Motor neuron (in vitro differentiated cells): Measurements from ENCODE around the gene ZNF280A. TPM values are rescaled to one million over a fixed set of nuclear protein-coding genes. Genes with fewer than 3 reads are reported as not detected.

ENCODE experiments used
- ATAC-seq, 8 experiments: fragments of 200-7000 bp; cut with Tn5 transposase; replicated peaks in 6 of 8; 2 replicates each; pipeline ENCODE4 v1.8.0; 2021; ENCODE audit warnings: mild to moderate bottlenecking in 8 of 8, moderate library complexity in 8 of 8
- H3K27ac ChIP-seq, 2 donors: fragments of 250-450 bp; sonication (Bioruptor Pico); 2 replicates each; pipeline ENCODE4 v1.9.0; 2021; ENCODE audit warnings: antibody characterized with exemption in 2 of 2, mild to moderate bottlenecking in 2 of 2, moderate library complexity in 1 of 2
- H3K4me1 ChIP-seq, 2 donors: fragments of 250-450 bp; sonication (Bioruptor Pico); replicated peaks in 1 of 2; 2 replicates each; pipeline ENCODE4 v1.6.1; 2021; ENCODE audit warnings: antibody characterized with exemption in 2 of 2, mild to moderate bottlenecking in 2 of 2, moderate library complexity in 1 of 2
- H3K4me3 ChIP-seq, 5 donors: fragments of 250-450 bp; sonication (Bioruptor Pico); 2 replicates each; pipeline ENCODE4 v1.9.0; 2021; ENCODE audit warnings: antibody characterized with exemption in 5 of 5, mild to moderate bottlenecking in 5 of 5, moderate library complexity in 4 of 5
- WGBS, 10 experiments: fragments of 450-650 bp; shearing (Covaris generic); methylation state at CpG; one replicate each; pipeline ENCODE4 v1.0.0; 2022; 5-methylcytosine and 5-hydroxymethylcytosine counted together
- in situ Hi-C, 9 experiments: fragments of 400-800 bp; cut with MboI; loops; one replicate each; pipeline ENCODE4 v1.15.0; 2021; ENCODE audit warnings: low sequenced_read_pairs in 9 of 9, low pct_unique_long_range_greater_than_20kb in 2 of 9; ENCODE audit not compliant: unreplicated experiment in 9 of 9
- total RNA-seq, 8 experiments: library from RNA; unstranded; fragments of 300-600 nt; gene quantifications; 2 replicates each; pipeline versions ENCODE4 v1.2.3 to v1.2.4, GENCODE V29; 2022

The ZNF280A gene
- total RNA-seq, 8 experiments from 2014 or later = 0.15 to 0.27 (median 0.17) TPM; not detected in 5

GRCh38 chr22:22552630-22553029 lies 32.6 kb upstream of the ZNF280A start:
- no peak overlapping the region for H3K4me3 ChIP-seq
- 0 to 60% (median 25%) methylated on average over 1 to 3 of the region's 4 CpGs; no CpG with 5 or more reads in 3 of the 10 experiments for WGBS, 10 experiments
- H3K27ac ChIP-seq = peak overlapping the region in 1 of 2 donors; percentile 49
- no peaks in the 10 kb centered on the region for H3K4me1 ChIP-seq
- ATAC-seq = peak in 1 of 8 experiments; percentile 25
- in situ Hi-C loops = no loop called here

- WGBS, 10 experiments = 0 to 100% (median 40%) methylated on average over 1 to 6 of the region's 8 CpGs; no CpG with 5 or more reads in 5 of the 10 experiments
- in situ Hi-C loops = no loop called here
- no peaks in the 10 kb centered on the region for H3K4me1 ChIP-seq
- peak overlapping the region; percentile 22 to 36 for H3K27ac ChIP-seq
- no peak overlapping the region for H3K4me3 ChIP-seq
- ATAC-seq = no peak
These were observed 30.8 kb upstream of the ZNF280A start for GRCh38 chr22:22550789-22551434.

GRCh38 chr22:22548910-22549309 lies 28.8 kb upstream of the ZNF280A start:
- no peak overlapping the region for H3K4me3 ChIP-seq
- WGBS, 10 experiments = 0 to 50% (median 29%) methylated on average over 1 of the region's 1 CpG; no CpG with 5 or more reads in 5 of the 10 experiments
- in situ Hi-C loops = no loop called here
- no peak for ATAC-seq
- H3K4me1 ChIP-seq = no peaks in the 10 kb centered on the region
- H3K27ac ChIP-seq = peak overlapping the region in 1 of 2 donors; percentile 59

GRCh38 chr22:22548317-22548716 lies 28.2 kb upstream of the ZNF280A start:
- Histone ChIP-seq H3K4me3 (no peak overlapping the region), H3K4me1 (no peaks in the 10 kb centered on the region), H3K27ac (peak overlapping the region in 1 of 2 donors; percentile 59)
- WGBS, 10 experiments = 0 to 65% (median 36%) methylated on average over 1 to 6 of the region's 9 CpGs; no CpG with 5 or more reads in 4 of the 10 experiments
- in situ Hi-C loops = no loop called here
- ATAC-seq = no peak

- no peaks in the 10 kb centered on the region for H3K4me1 ChIP-seq
- peak overlapping the region; percentile 50 to 59 for H3K27ac ChIP-seq
- in situ Hi-C loops = no loop called here
- WGBS, 10 experiments = 0 to 30% (median 14%) methylated on average over 1 to 2 of the region's 3 CpGs; no CpG with 5 or more reads in 3 of the 10 experiments
- H3K4me3 ChIP-seq = no peak overlapping the region
- no peak for ATAC-seq
These were observed 27.7 kb upstream of the ZNF280A start for GRCh38 chr22:22547692-22548300.

- in situ Hi-C loops = no loop called here
- Histone ChIP-seq H3K27ac (peak overlapping the region; percentile 50 to 56), H3K4me1 (no peaks in the 10 kb centered on the region), H3K4me3 (no peak overlapping the region)
- no peak for ATAC-seq
- WGBS, 10 experiments = 0 to 100% (median 68%) methylated on average over 1 to 3 of the region's 3 CpGs; no CpG with 5 or more reads in 4 of the 10 experiments
These were observed 27.2 kb upstream of the ZNF280A start for GRCh38 chr22:22547226-22547625.

GRCh38 chr22:22546490-22546889 lies 26.4 kb upstream of the ZNF280A start:
- no peak for ATAC-seq
- Histone ChIP-seq H3K4me3 (no peak overlapping the region), H3K4me1 (no peaks in the 10 kb centered on the region), H3K27ac (no peak overlapping the region)
- WGBS, 10 experiments = 18 to 100% (median 80%) methylated on average over 1 to 4 of the region's 5 CpGs; no CpG with 5 or more reads in 5 of the 10 experiments
- in situ Hi-C loops = no loop called here

GRCh38 chr22:22545084-22545483 lies 25.0 kb upstream of the ZNF280A start:
- WGBS, 10 experiments = 36 to 86% (median 52%) methylated on average over 1 to 2 of the region's 2 CpGs; no CpG with 5 or more reads in 4 of the 10 experiments
- H3K27ac ChIP-seq = no peak overlapping the region
- no peak for ATAC-seq
- H3K4me1 ChIP-seq = no peaks in the 10 kb centered on the region
- in situ Hi-C loops = no loop called here
- H3K4me3 ChIP-seq = no peak overlapping the region

- 19 to 76% (median 52%) methylated on average over 2 to 6 of the region's 7 CpGs; no CpG with 5 or more reads in 1 of the 10 experiments for WGBS, 10 experiments
- no peak for ATAC-seq
These were observed 18.3 kb upstream of the ZNF280A start for GRCh38 chr22:22538226-22538989.

GRCh38 chr22:22536916-22537315 lies 16.8 kb upstream of the ZNF280A start:
- in situ Hi-C loops = no loop called here
- ATAC-seq = no peak
- 0 to 29% (median 6%) methylated on average over 1 of the region's 1 CpG; no CpG with 5 or more reads in 4 of the 10 experiments for WGBS, 10 experiments
- no peaks in the 10 kb centered on the region for H3K4me1 ChIP-seq
- H3K4me3 ChIP-seq = no peak overlapping the region
- H3K27ac ChIP-seq = no peak overlapping the region

More at GRCh38 chr22:22538226-22538989, 18.3 kb upstream of the ZNF280A start:
- in situ Hi-C loops = no loop called here
- Histone ChIP-seq H3K27ac (no peak overlapping the region), H3K4me1 (no peaks in the 10 kb centered on the region), H3K4me3 (no peak overlapping the region)

- Histone ChIP-seq H3K4me3 (no peak overlapping the region), H3K4me1 (no peaks in the 10 kb centered on the region), H3K27ac (no peak overlapping the region)
- in situ Hi-C loops = no loop called here
- WGBS, 10 experiments = 15 to 83% (median 54%) methylated on average over 1 to 6 of the region's 6 CpGs
- ATAC-seq = no peak
These were observed 16.4 kb upstream of the ZNF280A start for GRCh38 chr22:22536515-22536914.

GRCh38 chr22:22535662-22536061 lies 15.6 kb upstream of the ZNF280A start:
- H3K4me3 ChIP-seq = no peak overlapping the region
- in situ Hi-C loops = no loop called here
- no peak overlapping the region for H3K27ac ChIP-seq
- ATAC-seq = no peak
- WGBS, 10 experiments = 0 to 84% (median 39%) methylated on average over 1 to 3 of the region's 3 CpGs; no CpG with 5 or more reads in 6 of the 10 experiments
- no peaks in the 10 kb centered on the region for H3K4me1 ChIP-seq
